ENCODE measurements around the gene ST7.

ST7 gene

DNA sequence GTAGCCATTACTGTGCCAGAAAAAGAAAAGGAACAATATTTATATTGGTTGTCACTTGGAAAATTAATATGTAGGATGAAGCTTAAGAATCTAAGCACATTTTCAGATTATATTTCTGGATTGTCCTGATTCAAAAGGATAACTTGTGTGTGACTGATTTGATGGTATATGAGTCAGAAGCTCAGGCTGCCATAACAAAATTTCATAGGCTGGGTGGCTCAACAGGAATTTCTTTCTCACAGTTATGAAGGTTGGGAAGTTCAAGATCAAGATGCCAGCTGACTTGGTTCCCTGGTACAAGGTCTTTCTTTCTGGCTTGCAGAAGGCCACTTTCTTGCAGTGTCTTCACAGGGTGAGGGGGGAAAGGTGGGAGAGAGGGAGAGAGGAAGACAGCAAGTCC lies 108.5 kb downstream of the ST7 start:
- no peaks in the 10 kb centered on the region for H3K27me3 ChIP-seq (ENCODE audit: low read depth, low read length)
- H3K36me3 ChIP-seq (ENCODE audit: control insufficient read depth in 1 of 2, insufficient read depth in 2 of 2, low read length in 2 of 2) = no peaks in the 10 kb centered on the region
- no peaks in the 10 kb centered on the region for H3K9me3 ChIP-seq (ENCODE audit: control insufficient read depth in 1 of 2, low read length in 2 of 2)
- H3K4me3 ChIP-seq (ENCODE audit: low read depth in 1 of 2, low read length in 2 of 2) = no peak overlapping the region
- H3K27ac ChIP-seq (ENCODE audit: low read length) = no peak overlapping the region
- peaks cover 0 to 8% of the 10 kb centered on the region in 2 donors for H3K4me1 ChIP-seq (ENCODE audit: control insufficient read depth in 1 of 2, insufficient read depth in 2 of 2, low read length in 2 of 2)

DNA sequence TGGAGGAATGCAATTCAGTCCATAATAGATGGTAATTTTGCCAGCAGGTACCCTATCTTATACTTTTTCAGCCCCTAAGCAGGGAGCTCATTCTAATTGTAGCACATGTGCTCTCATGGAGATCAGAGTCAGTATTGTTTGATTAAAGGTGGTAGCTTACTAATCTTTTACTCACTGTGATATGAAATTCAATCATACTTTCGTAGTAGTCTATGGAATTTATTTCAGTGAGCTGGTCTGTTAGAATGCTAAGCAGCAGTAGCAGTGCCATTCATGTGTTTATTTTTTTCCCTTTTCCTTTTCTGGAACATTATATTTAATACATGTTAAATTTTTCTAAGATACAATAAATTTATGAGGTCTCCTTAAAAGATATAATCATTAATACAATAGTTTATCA lies 109.0 kb downstream of the ST7 start:
- Histone ChIP-seq H3K36me3 (ENCODE audit: control insufficient read depth in 1 of 2, insufficient read depth in 2 of 2, low read length in 2 of 2) (peaks cover 0 to 3% of the 10 kb centered on the region in 2 donors), H3K9me3 (ENCODE audit: control insufficient read depth in 1 of 2, low read length in 2 of 2) (no peaks in the 10 kb centered on the region), H3K27ac (ENCODE audit: low read length) (no peak overlapping the region), H3K4me3 (ENCODE audit: low read depth in 1 of 2, low read length in 2 of 2) (no peak overlapping the region), H3K4me1 (ENCODE audit: control insufficient read depth in 1 of 2, insufficient read depth in 2 of 2, low read length in 2 of 2) (peaks cover 0 to 8% of the 10 kb centered on the region in 2 donors), H3K27me3 (ENCODE audit: low read depth, low read length) (no peaks in the 10 kb centered on the region)

DNA sequence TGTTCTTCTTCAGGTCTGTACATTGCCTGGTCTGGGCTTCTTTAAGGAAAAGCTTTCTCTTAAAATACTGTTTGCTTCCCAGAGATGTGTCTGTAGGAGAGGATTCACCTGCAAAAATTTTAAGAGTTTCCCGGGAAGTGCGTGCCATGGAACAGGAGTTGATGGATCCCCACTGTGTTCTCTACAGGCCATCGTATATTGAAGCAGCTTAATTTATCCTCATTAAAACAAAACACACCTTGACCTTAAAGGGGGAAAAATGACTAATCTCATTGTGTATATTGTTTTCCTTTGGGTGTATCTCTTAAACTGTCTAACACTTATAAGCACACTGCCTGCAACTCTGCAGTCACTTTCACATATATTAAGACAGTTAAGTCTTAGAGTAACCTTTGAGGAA lies 111.4 kb downstream of the ST7 start:
- H3K9me3 ChIP-seq (ENCODE audit: control insufficient read depth in 1 of 2, low read length in 2 of 2) = no peaks in the 10 kb centered on the region
- no peak overlapping the region for H3K4me3 ChIP-seq (ENCODE audit: low read depth in 1 of 2, low read length in 2 of 2)
- H3K4me1 ChIP-seq (ENCODE audit: control insufficient read depth in 1 of 2, insufficient read depth in 2 of 2, low read length in 2 of 2) = peaks cover 0 to 10% of the 10 kb centered on the region in 2 donors
- H3K36me3 ChIP-seq (ENCODE audit: control insufficient read depth in 1 of 2, insufficient read depth in 2 of 2, low read length in 2 of 2) = peaks cover 0 to 3% of the 10 kb centered on the region in 2 donors
- H3K27me3 ChIP-seq (ENCODE audit: low read depth, low read length) = no peaks in the 10 kb centered on the region
- H3K27ac ChIP-seq (ENCODE audit: low read length) = no peak overlapping the region

DNA sequence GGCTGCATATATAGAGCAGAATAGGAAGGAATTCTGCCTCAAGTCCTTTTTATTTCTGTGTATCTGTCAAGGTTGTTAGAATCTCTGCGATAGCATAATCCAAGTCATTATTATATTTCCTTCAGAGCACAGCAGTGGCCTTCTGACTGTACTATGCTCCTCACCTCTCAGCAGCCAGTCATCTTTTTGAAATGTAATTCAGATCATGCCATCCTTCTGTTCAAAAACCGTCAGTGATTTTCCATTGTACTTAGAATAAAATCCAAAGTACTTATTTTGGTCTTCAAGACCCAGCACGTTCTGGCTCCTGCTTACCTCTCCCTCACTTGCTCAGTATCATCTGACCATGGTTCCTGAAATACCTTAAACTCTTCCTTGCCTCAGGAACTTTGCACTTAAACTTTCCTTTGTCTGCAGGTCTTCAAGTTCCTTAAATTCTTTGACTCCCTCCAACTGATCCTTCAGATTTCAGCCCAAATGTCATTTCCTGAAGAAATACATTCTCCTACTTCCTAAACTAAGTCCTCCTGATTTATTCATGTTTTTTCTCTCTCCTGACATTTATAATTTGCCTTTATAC lies 112.4 kb downstream of the ST7 start:
- no peaks in the 10 kb centered on the region for H3K9me3 ChIP-seq (ENCODE audit: control insufficient read depth in 1 of 2, low read length in 2 of 2)

DNA sequence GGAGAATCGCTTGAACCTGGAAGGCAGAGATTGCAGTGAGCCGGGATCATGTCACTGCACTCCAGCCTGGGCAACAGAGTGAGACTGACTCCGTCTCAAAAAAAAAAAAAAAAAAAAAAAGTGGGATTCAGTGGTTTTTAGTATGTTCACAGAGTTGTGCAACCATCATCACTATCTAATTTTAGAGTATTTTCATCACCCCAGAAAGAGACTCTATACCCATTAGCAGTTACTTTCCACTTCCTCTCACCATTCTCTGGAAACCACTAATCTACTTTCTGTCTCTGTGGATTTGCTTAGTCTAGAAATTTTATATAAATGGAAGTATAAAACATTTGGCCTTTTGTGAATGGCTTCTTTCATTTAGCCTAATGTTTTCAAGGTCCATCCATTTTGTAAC lies 113.4 kb downstream of the ST7 start:
- no peak overlapping the region for H3K27ac ChIP-seq (ENCODE audit: low read length)
- no peak overlapping the region for H3K4me3 ChIP-seq (ENCODE audit: low read depth in 1 of 2, low read length in 2 of 2)
- H3K4me1 ChIP-seq (ENCODE audit: control insufficient read depth in 1 of 2, insufficient read depth in 2 of 2, low read length in 2 of 2) = peaks cover 0 to 15% of the 10 kb centered on the region in 2 donors
- H3K9me3 ChIP-seq (ENCODE audit: control insufficient read depth in 1 of 2, low read length in 2 of 2) = no peaks in the 10 kb centered on the region
- H3K36me3 ChIP-seq (ENCODE audit: control insufficient read depth in 1 of 2, insufficient read depth in 2 of 2, low read length in 2 of 2) = peaks cover 0 to 3% of the 10 kb centered on the region in 2 donors
- no peaks in the 10 kb centered on the region for H3K27me3 ChIP-seq (ENCODE audit: low read depth, low read length)

More for the DNA sequence above, 112.4 kb downstream of the ST7 start:
- Histone ChIP-seq H3K27ac (ENCODE audit: low read length) (no peak overlapping the region), H3K4me1 (ENCODE audit: control insufficient read depth in 1 of 2, insufficient read depth in 2 of 2, low read length in 2 of 2) (peaks cover 0 to 13% of the 10 kb centered on the region in 2 donors), H3K27me3 (ENCODE audit: low read depth, low read length) (no peaks in the 10 kb centered on the region), H3K4me3 (ENCODE audit: low read depth in 1 of 2, low read length in 2 of 2) (no peak overlapping the region), H3K36me3 (ENCODE audit: control insufficient read depth in 1 of 2, insufficient read depth in 2 of 2, low read length in 2 of 2) (peaks cover 0 to 3% of the 10 kb centered on the region in 2 donors)

DNA sequence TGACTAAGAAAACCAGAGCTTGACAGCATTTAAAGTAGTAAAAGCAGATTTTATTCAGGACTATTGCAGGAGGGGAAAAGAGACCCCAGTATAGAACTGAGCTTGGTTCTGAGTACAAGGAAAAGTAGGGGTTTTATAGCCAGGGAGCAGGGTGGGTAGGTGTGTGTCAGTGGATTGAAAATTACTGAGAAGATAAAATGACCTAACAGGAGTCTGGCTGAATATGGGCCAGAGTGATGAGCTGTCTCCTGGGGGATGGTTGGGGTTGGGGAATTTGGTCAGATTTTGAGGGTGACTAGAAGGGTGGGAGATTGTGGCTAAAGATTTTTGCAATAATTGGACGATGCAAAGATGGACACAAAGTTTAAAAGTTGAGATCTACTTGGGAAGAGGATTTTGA lies 114.0 kb downstream of the ST7 start:
- Histone ChIP-seq H3K27me3 (ENCODE audit: low read depth, low read length) (no peaks in the 10 kb centered on the region), H3K4me3 (ENCODE audit: low read depth in 1 of 2, low read length in 2 of 2) (no peak overlapping the region), H3K9me3 (ENCODE audit: control insufficient read depth in 1 of 2, low read length in 2 of 2) (no peaks in the 10 kb centered on the region), H3K36me3 (ENCODE audit: control insufficient read depth in 1 of 2, insufficient read depth in 2 of 2, low read length in 2 of 2) (peaks cover 0 to 3% of the 10 kb centered on the region in 2 donors), H3K4me1 (ENCODE audit: control insufficient read depth in 1 of 2, insufficient read depth in 2 of 2, low read length in 2 of 2) (peaks cover 2 to 18% of the 10 kb centered on the region in 2 donors), H3K27ac (ENCODE audit: low read length) (no peak overlapping the region)

DNA sequence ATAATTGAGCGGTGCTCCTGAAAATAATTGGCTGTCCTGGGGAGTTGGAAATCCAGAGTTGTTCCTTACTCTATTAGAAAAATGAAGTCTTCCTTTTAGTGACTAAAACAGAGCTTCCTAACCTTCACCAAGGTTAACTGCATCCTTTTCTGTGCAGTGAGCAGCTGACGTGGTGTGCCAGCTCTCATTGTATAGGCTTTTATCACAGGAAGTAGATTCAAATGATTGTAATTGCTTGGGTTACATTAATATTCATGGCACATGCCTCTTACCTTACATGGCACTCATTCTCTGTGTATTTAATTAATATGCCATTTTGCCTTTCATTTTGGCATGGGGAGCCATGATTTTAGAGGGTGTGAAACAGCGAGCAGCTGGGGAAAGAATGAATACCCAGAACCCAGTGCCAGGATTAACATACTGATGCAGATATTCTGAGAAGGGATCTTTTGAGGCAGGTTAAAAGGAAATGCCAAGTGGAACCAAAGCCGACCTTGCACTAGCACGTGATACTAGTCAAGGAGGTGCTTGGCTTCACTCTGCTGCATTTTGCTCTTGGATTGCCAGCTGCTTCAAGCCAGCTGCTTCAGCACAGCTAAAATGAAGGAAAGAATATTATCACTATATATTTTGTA lies 115.3 kb downstream of the ST7 start:
- Histone ChIP-seq H3K27ac (ENCODE audit: low read length) (no peak overlapping the region), H3K9me3 (ENCODE audit: control insufficient read depth in 1 of 2, low read length in 2 of 2) (no peaks in the 10 kb centered on the region), H3K4me1 (ENCODE audit: control insufficient read depth in 1 of 2, insufficient read depth in 2 of 2, low read length in 2 of 2) (peaks cover 5 to 25% of the 10 kb centered on the region in 2 donors), H3K4me3 (ENCODE audit: low read depth in 1 of 2, low read length in 2 of 2) (no peak overlapping the region), H3K36me3 (ENCODE audit: control insufficient read depth in 1 of 2, insufficient read depth in 2 of 2, low read length in 2 of 2) (peaks cover 0 to 3% of the 10 kb centered on the region in 2 donors), H3K27me3 (ENCODE audit: low read depth, low read length) (no peaks in the 10 kb centered on the region)

DNA sequence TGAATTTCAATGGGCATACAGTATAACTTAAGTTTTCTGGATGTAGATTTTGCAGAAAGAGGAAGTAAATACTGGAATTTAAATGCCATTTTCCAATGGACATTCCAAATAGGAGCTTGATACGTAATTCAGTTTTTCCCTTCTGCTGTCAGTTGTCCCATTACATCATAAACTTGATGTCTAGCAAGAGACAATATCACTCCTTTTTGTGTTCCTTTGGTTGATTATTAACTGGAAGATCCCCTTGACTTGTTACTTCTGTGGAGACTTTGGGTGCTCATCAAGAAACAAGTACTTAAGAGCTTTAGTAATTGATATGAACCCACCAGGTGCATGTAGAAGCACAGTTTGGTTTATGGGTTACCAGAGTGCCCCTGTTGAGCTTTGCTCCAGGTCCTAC lies 116.1 kb downstream of the ST7 start:
- Histone ChIP-seq H3K4me3 (ENCODE audit: low read depth in 1 of 2, low read length in 2 of 2) (no peak overlapping the region), H3K36me3 (ENCODE audit: control insufficient read depth in 1 of 2, insufficient read depth in 2 of 2, low read length in 2 of 2) (peaks cover 0 to 3% of the 10 kb centered on the region in 2 donors), H3K27me3 (ENCODE audit: low read depth, low read length) (no peaks in the 10 kb centered on the region), H3K4me1 (ENCODE audit: control insufficient read depth in 1 of 2, insufficient read depth in 2 of 2, low read length in 2 of 2) (peaks cover 5 to 25% of the 10 kb centered on the region in 2 donors), H3K27ac (ENCODE audit: low read length) (no peak overlapping the region), H3K9me3 (ENCODE audit: control insufficient read depth in 1 of 2, low read length in 2 of 2) (no peaks in the 10 kb centered on the region)

DNA sequence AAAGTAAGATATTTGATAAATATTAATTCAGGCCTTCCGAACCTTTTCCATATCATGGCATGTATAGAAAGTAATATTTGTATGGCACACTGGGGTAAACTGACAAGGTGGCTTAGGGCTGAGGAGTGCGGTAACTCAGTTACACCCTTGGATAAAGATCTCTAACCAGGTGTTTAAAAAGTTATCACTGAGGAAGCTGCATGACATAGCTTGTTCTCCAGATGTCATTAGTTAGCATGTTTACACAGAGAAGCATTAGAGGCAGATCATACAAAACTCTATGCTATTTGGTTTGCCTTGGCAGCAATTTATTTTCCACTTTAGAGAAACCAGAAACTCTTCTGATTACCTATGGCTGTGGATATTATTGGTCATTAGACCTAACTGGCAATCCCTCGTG lies 118.2 kb downstream of the ST7 start:
- no peak overlapping the region for H3K4me3 ChIP-seq (ENCODE audit: low read depth in 1 of 2, low read length in 2 of 2)
- no peaks in the 10 kb centered on the region for H3K27me3 ChIP-seq (ENCODE audit: low read depth, low read length)
- peaks cover 5 to 21% of the 10 kb centered on the region in 2 donors for H3K4me1 ChIP-seq (ENCODE audit: control insufficient read depth in 1 of 2, insufficient read depth in 2 of 2, low read length in 2 of 2)
- no peak overlapping the region for H3K27ac ChIP-seq (ENCODE audit: low read length)
- no peaks in the 10 kb centered on the region for H3K9me3 ChIP-seq (ENCODE audit: control insufficient read depth in 1 of 2, low read length in 2 of 2)
- peaks cover 0 to 3% of the 10 kb centered on the region in 2 donors for H3K36me3 ChIP-seq (ENCODE audit: control insufficient read depth in 1 of 2, insufficient read depth in 2 of 2, low read length in 2 of 2)

DNA sequence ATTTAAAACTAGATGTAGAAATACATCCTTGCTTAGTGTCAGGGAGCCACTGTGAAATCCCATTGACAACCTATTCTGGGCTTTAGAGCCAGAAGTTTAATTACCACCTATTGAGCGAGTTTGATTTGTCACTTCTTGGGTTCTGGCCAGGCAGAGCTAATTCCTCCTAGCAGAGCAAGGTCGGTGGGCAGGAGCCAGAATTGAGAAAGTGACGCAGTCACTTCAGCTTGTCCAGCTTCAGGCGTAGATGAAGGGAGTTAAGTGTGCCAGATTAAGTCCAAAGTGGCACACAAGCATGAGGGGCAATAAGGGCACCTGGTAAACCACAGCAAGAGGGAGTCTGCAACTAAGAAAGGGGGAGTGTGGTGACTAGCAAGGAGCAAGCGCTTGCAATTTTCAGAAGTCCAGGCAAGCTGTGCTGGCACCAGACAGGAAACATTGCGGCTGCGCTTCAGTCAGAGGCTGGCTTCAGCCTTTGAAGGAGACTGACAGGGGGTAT lies 119.4 kb downstream of the ST7 start:
- no peak overlapping the region for H3K4me3 ChIP-seq (ENCODE audit: low read depth in 1 of 2, low read length in 2 of 2)
- no peaks in the 10 kb centered on the region for H3K9me3 ChIP-seq (ENCODE audit: control insufficient read depth in 1 of 2, low read length in 2 of 2)
- H3K27me3 ChIP-seq (ENCODE audit: low read depth, low read length) = no peaks in the 10 kb centered on the region
- H3K36me3 ChIP-seq (ENCODE audit: control insufficient read depth in 1 of 2, insufficient read depth in 2 of 2, low read length in 2 of 2) = no peaks in the 10 kb centered on the region
- H3K4me1 ChIP-seq (ENCODE audit: control insufficient read depth in 1 of 2, insufficient read depth in 2 of 2, low read length in 2 of 2) = peaks cover 5 to 21% of the 10 kb centered on the region in 2 donors
- H3K27ac ChIP-seq (ENCODE audit: low read length) = no peak overlapping the region

DNA sequence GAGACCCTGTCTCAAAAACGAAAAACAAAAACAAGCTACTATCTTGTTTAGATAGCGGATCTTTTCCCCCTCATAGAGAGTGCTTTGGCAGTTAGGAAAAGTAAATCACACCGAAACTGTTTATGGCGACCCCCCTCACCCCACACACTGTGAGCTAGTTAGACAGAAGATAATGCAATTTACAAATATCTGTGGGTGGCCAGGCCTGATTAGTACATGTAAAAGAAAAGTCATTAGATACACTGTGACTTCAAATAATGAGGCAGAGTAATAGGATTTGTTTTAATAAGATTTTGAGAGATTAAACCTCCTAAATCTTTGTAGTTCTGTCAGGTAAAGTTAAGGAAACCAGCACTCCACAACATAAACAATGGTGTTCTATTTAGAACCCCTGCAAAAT lies 121.1 kb downstream of the ST7 start:
- no peaks in the 10 kb centered on the region for H3K9me3 ChIP-seq (ENCODE audit: control insufficient read depth in 1 of 2, low read length in 2 of 2)
- H3K27me3 ChIP-seq (ENCODE audit: low read depth, low read length) = no peaks in the 10 kb centered on the region
- H3K27ac ChIP-seq (ENCODE audit: low read length) = no peak overlapping the region
- H3K36me3 ChIP-seq (ENCODE audit: control insufficient read depth in 1 of 2, insufficient read depth in 2 of 2, low read length in 2 of 2) = no peaks in the 10 kb centered on the region
- no peak overlapping the region for H3K4me3 ChIP-seq (ENCODE audit: low read depth in 1 of 2, low read length in 2 of 2)
- H3K4me1 ChIP-seq (ENCODE audit: control insufficient read depth in 1 of 2, insufficient read depth in 2 of 2, low read length in 2 of 2) = peaks cover 5 to 21% of the 10 kb centered on the region in 2 donors
